Measurements from ENCODE around the gene ZSCAN25. TPM values are rescaled to one million over a fixed set of nuclear protein-coding genes. Genes with fewer than 3 reads are reported as not detected.

ZSCAN25 gene
- total RNA-seq, 1 donor from 2014 or later, result 12.3 TPM

GRCh38 chr7:99665312-99666012 lies 48.7 kb downstream of the ZSCAN25 start:
- DNase-seq (ENCODE audit: extremely low spot score in 2 of 2), result no peak
- H3K27me3 ChIP-seq, result no peaks in the 10 kb centered on the region
- no peak overlapping the region for H3K4me3 ChIP-seq
- H3K27ac ChIP-seq, result no peak overlapping the region
- intact Hi-C loops (cut with DNase I), result no loop called here
- H3K9me3 ChIP-seq, result no peaks in the 10 kb centered on the region
- H3K36me3 ChIP-seq, result peaks cover 0 to 35% of the 10 kb centered on the region in 2 donors
- TF ChIP-seq CTCF (IDR thresholded peaks at IDR 0.05), result no peak
- TF ChIP-seq POLR2AphosphoS5 (IDR thresholded peaks at IDR 0.05; ENCODE audit: insufficient read depth in 1 of 2, low read depth in 1 of 2), result no peak
- no peak for TF ChIP-seq POLR2A (IDR thresholded peaks at IDR 0.05)
- H3K4me1 ChIP-seq, result no peaks in the 10 kb centered on the region

- DNase-seq (ENCODE audit: extremely low spot score in 2 of 2), result no peak
- Histone ChIP-seq H3K36me3 (peaks cover 0 to 30% of the 10 kb centered on the region in 2 donors), H3K27me3 (no peaks in the 10 kb centered on the region), H3K27ac (no peak overlapping the region), H3K9me3 (no peaks in the 10 kb centered on the region), H3K4me3 (no peak overlapping the region), H3K4me1 (no peaks in the 10 kb centered on the region)
- intact Hi-C loops (cut with DNase I), result no loop called here
- TF ChIP-seq CTCF (IDR thresholded peaks at IDR 0.05) (no peak), POLR2AphosphoS5 (IDR thresholded peaks at IDR 0.05; ENCODE audit: insufficient read depth in 1 of 2, low read depth in 1 of 2) (no peak), POLR2A (IDR thresholded peaks at IDR 0.05) (no peak)
These were observed 49.3 kb downstream of the ZSCAN25 start for GRCh38 chr7:99666013-99666395.

GRCh38 chr7:99667179-99667578 lies 50.4 kb downstream of the ZSCAN25 start:
- Histone ChIP-seq H3K4me3 (no peak overlapping the region), H3K27ac (no peak overlapping the region), H3K27me3 (no peaks in the 10 kb centered on the region), H3K9me3 (no peaks in the 10 kb centered on the region), H3K36me3 (peaks cover 0 to 25% of the 10 kb centered on the region in 2 donors), H3K4me1 (no peaks in the 10 kb centered on the region)
- no peak for DNase-seq (ENCODE audit: extremely low spot score in 2 of 2)
- intact Hi-C loops (cut with DNase I), result no loop called here
- TF ChIP-seq POLR2AphosphoS5 (IDR thresholded peaks at IDR 0.05; ENCODE audit: insufficient read depth in 1 of 2, low read depth in 1 of 2), result no peak
- TF ChIP-seq CTCF (IDR thresholded peaks at IDR 0.05), result no peak
- no peak for TF ChIP-seq POLR2A (IDR thresholded peaks at IDR 0.05)

- DNase-seq (ENCODE audit: extremely low spot score in 2 of 2), result no peak
- intact Hi-C loops (cut with DNase I), result no loop called here
- Histone ChIP-seq H3K9me3 (no peaks in the 10 kb centered on the region), H3K4me1 (no peaks in the 10 kb centered on the region), H3K36me3 (peaks cover 0 to 25% of the 10 kb centered on the region in 2 donors), H3K4me3 (no peak overlapping the region), H3K27me3 (no peaks in the 10 kb centered on the region), H3K27ac (no peak overlapping the region)
- TF ChIP-seq POLR2AphosphoS5 (IDR thresholded peaks at IDR 0.05; ENCODE audit: insufficient read depth in 1 of 2, low read depth in 1 of 2), result no peak
- no peak for TF ChIP-seq POLR2A (IDR thresholded peaks at IDR 0.05)
- no peak for TF ChIP-seq CTCF (IDR thresholded peaks at IDR 0.05)
These were observed 51.8 kb downstream of the ZSCAN25 start for GRCh38 chr7:99668541-99668940.

GRCh38 chr7:99669782-99670181 lies 53.0 kb downstream of the ZSCAN25 start:
- H3K4me1 ChIP-seq, result no peaks in the 10 kb centered on the region
- H3K4me3 ChIP-seq, result no peak overlapping the region
- intact Hi-C loops (cut with DNase I), result no loop called here
- TF ChIP-seq POLR2A (IDR thresholded peaks at IDR 0.05) (no peak), POLR2AphosphoS5 (IDR thresholded peaks at IDR 0.05; ENCODE audit: insufficient read depth in 1 of 2, low read depth in 1 of 2) (no peak), CTCF (IDR thresholded peaks at IDR 0.05) (no peak)
- no peaks in the 10 kb centered on the region for H3K27me3 ChIP-seq
- H3K9me3 ChIP-seq, result no peaks in the 10 kb centered on the region
- no peak overlapping the region for H3K27ac ChIP-seq
- peaks cover 0 to 18% of the 10 kb centered on the region in 2 donors for H3K36me3 ChIP-seq
- no peak for DNase-seq (ENCODE audit: extremely low spot score in 2 of 2)

Measured in vagina (tissue), 2 donors.